GM18520 (cell line): ENCODE measurements around the gene EGFR.

Experiments
- ATAC-seq: cut with Tn5 transposase; IDR thresholded peaks from one replicate; pipeline ENCODE4 v1.9.1; 2021; ENCODE audit not compliant: unreplicated experiment

EGFR gene

DNA sequence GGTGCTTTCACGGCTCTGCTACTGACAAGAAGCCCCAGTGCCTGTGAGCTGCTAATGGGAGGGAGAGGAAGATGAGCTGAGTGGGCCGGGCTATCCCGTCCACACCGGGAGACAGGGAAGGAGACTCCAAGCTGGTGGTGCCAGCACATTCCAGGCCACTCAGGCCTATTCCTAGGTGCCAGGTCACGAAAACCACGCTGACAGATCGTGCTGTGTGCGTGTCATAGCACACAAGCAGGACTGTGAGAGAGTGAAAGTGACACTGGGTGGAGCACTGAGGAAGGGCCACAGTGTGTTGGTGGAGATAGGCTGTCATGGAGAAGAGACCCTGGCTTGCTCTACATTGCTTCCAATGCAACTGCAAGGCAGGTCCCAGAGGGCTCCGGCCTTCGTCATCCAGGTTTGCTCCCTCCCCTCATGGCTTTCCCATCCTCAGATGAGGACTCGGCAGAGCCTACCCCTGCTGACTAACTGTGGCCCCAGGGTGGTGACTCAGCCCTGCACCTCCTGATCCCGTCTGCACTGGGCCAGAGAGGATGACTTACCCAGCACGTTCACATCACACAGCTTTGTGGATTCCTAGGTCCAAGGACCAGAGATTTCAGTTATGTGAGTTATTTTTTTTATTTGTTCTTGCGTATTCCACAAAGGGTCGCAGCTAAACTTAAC, 167.3 kb downstream of the EGFR start:
- peak; percentile 53 for ATAC-seq

DNA sequence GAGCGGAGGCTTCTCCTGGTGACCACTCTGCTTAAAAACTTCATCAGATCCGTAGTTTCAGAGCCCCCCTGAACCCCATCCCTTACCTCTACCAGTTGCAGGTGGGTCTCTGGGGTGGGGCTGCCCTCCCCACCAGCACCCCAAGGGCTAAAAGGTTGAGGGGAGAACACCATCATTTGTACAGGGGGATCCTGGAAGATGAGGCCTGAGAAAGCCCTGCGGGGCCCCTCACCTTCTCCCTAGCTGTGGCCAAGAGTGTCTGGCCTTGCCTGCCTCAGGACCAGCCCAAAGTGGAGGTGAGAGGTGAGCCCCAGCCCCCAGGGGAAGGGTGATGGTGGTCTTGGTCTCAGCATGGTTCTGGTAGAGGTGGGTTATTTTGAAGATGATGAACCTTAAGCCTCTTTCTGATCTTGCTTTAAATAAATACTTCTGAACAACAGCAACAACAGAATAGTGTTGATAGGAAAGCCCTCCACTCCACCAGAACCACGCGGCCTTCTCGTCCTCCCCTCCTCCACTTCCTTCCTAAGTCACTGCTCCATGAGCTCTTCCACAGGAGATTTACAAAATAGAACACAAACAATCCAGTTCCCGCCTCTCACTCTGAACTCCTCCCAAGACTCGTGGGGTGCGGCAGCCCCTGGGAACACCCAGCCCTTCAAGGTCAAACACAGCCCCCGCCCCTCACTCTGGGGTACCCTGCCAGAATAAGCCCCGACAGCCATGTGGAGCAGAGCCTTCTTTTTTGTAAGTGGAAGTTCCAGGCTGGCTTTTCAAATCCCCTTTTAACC, 169.1 kb downstream of the EGFR start:
- ATAC-seq: no peak

- no peak for ATAC-seq
Observed at GRCh38 chr7:55188590-55189138, 169.8 kb downstream of the EGFR start.

DNA sequence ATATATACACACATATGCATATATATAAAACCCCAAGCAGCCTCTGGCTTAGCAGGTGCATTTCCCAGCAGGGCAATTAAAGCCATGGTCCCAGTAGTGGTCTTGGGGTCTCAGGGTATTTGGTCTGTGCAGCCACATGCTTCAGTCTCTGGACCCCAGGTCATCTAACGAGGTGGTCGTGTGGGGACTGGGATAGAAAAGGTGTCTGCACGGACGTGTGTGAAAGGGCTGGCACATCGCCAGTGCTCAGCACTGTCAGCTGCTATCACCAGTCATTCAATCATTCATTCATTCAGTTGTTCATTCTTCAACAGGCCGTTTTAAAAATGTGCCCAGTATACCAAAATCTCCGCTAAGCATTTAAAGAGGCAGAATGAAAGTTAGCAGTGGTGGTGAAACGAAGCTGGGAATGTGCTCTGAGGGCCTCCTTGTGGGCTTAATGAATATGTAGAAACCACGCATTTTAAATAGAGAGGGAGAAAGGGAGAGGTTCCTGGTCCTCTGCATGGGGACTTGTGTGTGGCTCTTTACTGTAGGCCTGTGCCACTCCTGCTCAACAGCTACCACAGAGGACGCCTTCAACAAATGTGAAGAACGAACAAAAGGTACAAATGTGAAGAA, 170.4 kb downstream of the EGFR start:
- no peak for ATAC-seq

- no peak for ATAC-seq
Observed at GRCh38 chr7:55189878-55190436, 171.1 kb downstream of the EGFR start.

- ATAC-seq: no peak
Observed at GRCh38 chr7:55190511-55191160, 171.8 kb downstream of the EGFR start.

- no peak for ATAC-seq
Observed at GRCh38 chr7:55191161-55191925, 172.5 kb downstream of the EGFR start.

DNA sequence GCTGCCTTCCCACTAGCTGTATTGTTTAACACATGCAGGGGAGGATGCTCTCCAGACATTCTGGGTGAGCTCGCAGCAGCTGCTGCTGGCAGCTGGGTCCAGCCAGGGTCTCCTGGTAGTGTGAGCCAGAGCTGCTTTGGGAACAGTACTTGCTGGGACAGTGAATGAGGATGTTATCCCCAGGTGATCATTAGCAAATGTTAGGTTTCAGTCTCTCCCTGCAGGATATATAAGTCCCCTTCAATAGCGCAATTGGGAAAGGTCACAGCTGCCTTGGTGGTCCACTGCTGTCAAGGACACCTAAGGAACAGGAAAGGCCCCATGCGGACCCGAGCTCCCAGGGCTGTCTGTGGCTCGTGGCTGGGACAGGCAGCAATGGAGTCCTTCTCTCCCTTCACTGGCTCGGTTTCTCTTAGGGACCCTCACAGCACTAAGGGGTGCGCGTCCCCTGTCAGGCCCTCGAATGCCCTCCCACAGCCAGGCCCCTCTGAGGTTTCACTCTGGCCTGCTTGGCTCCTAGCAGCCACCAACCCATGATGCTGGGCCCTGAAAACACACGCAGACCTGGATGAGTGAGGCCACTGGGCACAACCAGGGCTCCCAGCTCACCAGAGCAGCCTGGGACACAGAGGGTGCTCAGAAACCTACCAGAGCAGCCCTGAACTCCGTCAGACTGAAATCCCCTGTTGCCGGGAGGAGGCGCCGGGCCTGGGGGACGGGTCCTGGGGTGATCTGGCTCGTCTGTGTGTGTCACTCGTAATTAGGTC, 173.3 kb downstream of the EGFR start:
- no peak for ATAC-seq

- ATAC-seq: no peak
Observed at GRCh38 chr7:55192723-55193122, 173.9 kb downstream of the EGFR start.

GRCh38 chr7:55193245-55193644, 174.4 kb downstream of the EGFR start:
- ATAC-seq: no peak

- ATAC-seq: no peak
Observed at GRCh38 chr7:55194522-55194921, 175.7 kb downstream of the EGFR start.

DNA sequence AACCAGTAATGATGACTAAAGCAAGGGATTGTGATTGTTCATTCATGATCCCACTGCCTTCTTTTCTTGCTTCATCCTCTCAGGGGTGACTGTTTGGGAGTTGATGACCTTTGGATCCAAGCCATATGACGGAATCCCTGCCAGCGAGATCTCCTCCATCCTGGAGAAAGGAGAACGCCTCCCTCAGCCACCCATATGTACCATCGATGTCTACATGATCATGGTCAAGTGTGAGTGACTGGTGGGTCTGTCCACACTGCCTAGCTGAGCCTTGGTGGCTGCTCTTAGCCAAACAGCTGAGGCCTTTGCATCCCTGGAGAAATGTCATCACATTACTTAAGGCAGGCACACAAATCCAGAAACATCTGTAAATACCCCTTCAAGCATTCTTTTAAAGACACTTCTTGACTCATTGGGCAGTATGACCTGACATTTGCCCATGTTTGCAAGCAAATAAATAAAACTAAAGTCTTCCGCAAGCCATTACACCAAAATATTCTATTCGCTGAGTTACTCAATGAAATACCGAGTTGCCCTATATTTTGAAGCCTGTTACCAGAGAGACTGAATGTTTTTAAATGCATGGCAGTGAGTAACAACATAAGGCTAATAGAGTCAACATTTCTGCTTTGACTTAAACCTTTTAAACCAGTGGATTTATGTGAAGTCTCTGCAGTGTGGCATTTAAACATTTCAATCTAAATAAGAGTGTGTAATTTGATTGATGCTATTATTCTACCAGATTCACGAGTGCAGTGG, 180.0 kb downstream of the EGFR start:
- no peak for ATAC-seq

- no peak for ATAC-seq
Observed at GRCh38 chr7:55199418-55199817, 180.6 kb downstream of the EGFR start.

GRCh38 chr7:55200441-55200840, 181.6 kb downstream of the EGFR start:
- ATAC-seq: no peak

DNA sequence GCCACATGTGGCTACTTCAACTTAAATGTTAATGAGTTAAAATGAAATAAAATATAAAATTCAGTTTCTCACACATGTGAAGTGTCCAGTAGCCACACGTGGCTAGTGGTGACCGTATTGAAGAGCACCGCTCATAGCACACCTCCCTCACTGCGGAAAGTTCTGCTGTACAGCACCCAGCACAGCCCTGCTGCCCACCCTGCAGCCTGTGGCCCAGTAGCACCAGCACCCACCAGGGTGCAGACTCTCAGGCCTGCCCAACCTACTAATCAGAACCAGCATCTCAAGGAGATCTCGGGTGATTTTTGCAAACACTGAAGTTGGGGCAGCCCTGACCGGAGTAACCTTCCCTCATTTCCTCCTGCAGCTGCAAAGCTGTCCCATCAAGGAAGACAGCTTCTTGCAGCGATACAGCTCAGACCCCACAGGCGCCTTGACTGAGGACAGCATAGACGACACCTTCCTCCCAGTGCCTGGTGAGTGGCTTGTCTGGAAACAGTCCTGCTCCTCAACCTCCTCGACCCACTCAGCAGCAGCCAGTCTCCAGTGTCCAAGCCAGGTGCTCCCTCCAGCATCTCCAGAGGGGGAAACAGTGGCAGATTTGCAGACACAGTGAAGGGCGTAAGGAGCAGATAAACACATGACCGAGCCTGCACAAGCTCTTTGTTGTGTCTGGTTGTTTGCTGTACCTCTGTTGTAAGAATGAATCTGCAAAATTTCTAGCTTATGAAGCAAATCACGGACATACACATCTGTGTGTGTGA, 183.5 kb downstream of the EGFR start:
- ATAC-seq: no peak

DNA sequence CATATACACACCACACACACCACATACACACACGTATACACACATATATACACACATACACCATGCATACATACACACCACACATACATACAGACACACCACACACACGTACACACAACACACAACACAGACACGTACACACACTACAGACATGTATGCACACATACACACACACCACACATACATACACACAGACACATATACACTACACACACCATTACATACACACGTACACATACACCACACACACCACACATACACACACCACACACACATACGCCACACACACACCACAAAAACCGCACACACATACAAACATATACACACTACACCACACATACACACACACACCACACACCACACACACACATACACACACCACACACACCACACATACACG, 184.5 kb downstream of the EGFR start:
- ATAC-seq: no peak

DNA sequence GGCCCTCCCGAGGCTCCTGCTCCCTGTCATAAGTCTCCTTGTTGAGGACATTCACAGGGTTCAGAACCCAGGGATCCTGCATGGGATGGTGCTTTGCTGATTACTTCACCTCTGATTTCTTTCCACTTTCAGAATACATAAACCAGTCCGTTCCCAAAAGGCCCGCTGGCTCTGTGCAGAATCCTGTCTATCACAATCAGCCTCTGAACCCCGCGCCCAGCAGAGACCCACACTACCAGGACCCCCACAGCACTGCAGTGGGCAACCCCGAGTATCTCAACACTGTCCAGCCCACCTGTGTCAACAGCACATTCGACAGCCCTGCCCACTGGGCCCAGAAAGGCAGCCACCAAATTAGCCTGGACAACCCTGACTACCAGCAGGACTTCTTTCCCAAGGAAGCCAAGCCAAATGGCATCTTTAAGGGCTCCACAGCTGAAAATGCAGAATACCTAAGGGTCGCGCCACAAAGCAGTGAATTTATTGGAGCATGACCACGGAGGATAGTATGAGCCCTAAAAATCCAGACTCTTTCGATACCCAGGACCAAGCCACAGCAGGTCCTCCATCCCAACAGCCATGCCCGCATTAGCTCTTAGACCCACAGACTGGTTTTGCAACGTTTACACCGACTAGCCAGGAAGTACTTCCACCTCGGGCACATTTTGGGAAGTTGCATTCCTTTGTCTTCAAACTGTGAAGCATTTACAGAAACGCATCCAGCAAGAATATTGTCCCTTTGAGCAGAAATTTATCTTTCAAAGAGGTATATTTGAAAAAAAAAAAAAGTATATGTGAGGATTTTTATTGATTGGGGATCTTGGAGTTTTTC, 186.5 kb downstream of the EGFR start:
- ATAC-seq: no peak
